BJ (cell line): ENCODE results near the gene EFNA2. TPM values are rescaled to one million over a fixed set of nuclear protein-coding genes. Genes with fewer than 3 reads are reported as not detected.

Experiments
- CTCF ChIA-PET: fragments of 350-600 bp; formaldehyde crosslinking; extraction: SDS; loops from one replicate; lab custom pipeline; 2021; ENCODE audit warnings: antibody characterized with exemption, inconsistent platforms; lab: Yijun Ruan, JAX
- POLR2A ChIA-PET: fragments of 300-600 bp; sonication (Branson Sonifier 250); formaldehyde crosslinking; extraction: SDS; loops from one replicate; lab custom pipeline; 2021; ENCODE audit warnings: antibody characterized with exemption; lab: Charles Lee
- DNase-seq: peaks from one replicate; pipeline ENCODE4 v3.0.0-alpha.2; 2011; ENCODE audit warnings: low read depth
- H3K27me3 ChIP-seq: 2 replicates; pipeline ENCODE4 v1.6.0; 2011; ENCODE audit warnings: low read length; ENCODE audit not compliant: control insufficient read depth, insufficient read depth
- H3K36me3 ChIP-seq: 2 replicates; pipeline ENCODE4 v1.5.1; 2011; ENCODE audit warnings: low read length; ENCODE audit not compliant: control insufficient read depth, insufficient read depth
- H3K4me3 ChIP-seq: 2 replicates; pipeline ENCODE4 v1.5.1; 2011; ENCODE audit warnings: low read depth, mild to moderate bottlenecking, control low read depth, low read length
- polyA plus RNA-seq: library from polyadenylated mRNA; depleted of rRNA; stranded (reverse); fragments of >200 nt; gene quantifications from 2 replicates; pipeline ENCODE4 v1.2.3, GENCODE V29; 2011
- TF ChIP-seq, protein P1 (sequence below): IDR thresholded peaks from 2 replicates; pipeline ENCODE4 v1.5.1; 2011; ENCODE audit warnings: low read depth, mild to moderate bottlenecking, control low read depth, inconsistent platforms, low read length, moderate library complexity; ENCODE audit not compliant: insufficient read depth

EFNA2 gene
- polyA plus RNA-seq, 1 experiment, result not detected

DNA sequence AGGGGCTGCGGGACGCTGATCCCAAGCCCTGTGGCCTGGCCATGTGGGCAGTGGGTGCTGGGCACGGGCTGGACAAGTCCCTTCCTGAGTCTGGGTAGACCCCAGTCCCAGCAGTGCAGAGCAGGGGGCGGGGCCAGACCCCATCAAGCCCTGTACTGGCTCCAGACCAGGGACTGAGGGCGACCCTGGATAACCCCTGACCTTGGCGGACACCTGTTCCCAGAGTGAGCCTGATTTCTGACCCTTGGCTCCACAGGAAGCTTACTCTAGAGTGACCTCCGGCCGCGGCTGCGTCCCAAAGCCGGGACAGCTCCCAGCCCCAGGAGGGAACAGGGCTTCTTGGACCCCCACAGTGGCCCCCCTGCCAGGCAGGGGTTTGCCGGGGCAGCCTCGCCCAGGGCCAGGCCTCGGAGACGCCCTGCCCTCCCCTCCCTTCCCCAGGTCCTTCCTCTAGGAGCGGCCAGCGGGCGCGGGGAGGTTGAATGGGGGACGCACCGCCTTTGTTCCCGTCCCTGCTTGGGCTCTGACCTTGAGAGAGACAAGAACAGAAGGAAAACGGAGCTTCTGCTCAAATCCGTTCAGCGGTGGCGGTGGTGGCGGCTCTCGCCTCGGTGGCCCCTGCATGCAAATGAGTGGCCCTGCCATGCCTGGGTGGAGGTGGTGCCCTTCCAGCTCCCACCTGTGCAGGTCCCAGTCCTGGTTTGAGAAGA is 2.3 kb upstream of the EFNA2 start:
- H3K4me3 ChIP-seq, result no peak overlapping the region
- ChIA-PET CTCF (interaction anchor here (0.9 to 1.5 kb wide), 2 partner anchors 15 to 122 kb away, joined by 3 read pairs; no protein-coding TSS in a partner anchor), POLR2A (no interaction called here)
- peaks cover 6% of the 10 kb centered on the region for H3K36me3 ChIP-seq
- TF ChIP-seq, protein P1, sequence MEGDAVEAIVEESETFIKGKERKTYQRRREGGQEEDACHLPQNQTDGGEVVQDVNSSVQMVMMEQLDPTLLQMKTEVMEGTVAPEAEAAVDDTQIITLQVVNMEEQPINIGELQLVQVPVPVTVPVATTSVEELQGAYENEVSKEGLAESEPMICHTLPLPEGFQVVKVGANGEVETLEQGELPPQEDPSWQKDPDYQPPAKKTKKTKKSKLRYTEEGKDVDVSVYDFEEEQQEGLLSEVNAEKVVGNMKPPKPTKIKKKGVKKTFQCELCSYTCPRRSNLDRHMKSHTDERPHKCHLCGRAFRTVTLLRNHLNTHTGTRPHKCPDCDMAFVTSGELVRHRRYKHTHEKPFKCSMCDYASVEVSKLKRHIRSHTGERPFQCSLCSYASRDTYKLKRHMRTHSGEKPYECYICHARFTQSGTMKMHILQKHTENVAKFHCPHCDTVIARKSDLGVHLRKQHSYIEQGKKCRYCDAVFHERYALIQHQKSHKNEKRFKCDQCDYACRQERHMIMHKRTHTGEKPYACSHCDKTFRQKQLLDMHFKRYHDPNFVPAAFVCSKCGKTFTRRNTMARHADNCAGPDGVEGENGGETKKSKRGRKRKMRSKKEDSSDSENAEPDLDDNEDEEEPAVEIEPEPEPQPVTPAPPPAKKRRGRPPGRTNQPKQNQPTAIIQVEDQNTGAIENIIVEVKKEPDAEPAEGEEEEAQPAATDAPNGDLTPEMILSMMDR, result no peak
- peaks cover 22% of the 10 kb centered on the region for H3K27me3 ChIP-seq
- no peak for DNase-seq

DNA sequence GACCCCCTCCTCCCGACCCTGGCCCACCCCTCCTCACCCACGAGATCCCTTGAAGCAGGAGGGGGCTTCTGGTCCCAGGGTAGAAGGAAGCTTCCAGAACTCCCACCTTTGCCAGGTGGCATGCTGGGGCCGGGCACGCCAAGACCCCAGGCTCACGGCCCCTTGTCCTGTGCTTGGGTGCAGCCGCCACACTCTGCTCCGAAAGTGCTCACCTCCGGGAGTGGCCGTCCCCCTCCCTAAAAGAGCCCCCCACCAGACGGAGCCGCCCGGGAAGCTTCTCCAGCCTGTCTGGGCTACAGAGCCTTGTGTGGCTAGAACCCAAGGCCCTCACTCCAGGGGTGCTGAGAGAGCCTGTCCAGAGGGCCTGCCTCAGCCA is 1.8 kb upstream of the EFNA2 start:
- POLR2A ChIA-PET, result no interaction called here
- CTCF ChIA-PET, result interaction anchor here (0.9 to 1.5 kb wide), 2 partner anchors 15 to 121 kb away, joined by 3 read pairs; no protein-coding TSS in a partner anchor
- Histone ChIP-seq H3K27me3 (peaks cover 22% of the 10 kb centered on the region), H3K36me3 (peaks cover 3% of the 10 kb centered on the region), H3K4me3 (no peak overlapping the region)
- TF ChIP-seq, protein P1, result no peak
- DNase-seq, result no peak

DNA sequence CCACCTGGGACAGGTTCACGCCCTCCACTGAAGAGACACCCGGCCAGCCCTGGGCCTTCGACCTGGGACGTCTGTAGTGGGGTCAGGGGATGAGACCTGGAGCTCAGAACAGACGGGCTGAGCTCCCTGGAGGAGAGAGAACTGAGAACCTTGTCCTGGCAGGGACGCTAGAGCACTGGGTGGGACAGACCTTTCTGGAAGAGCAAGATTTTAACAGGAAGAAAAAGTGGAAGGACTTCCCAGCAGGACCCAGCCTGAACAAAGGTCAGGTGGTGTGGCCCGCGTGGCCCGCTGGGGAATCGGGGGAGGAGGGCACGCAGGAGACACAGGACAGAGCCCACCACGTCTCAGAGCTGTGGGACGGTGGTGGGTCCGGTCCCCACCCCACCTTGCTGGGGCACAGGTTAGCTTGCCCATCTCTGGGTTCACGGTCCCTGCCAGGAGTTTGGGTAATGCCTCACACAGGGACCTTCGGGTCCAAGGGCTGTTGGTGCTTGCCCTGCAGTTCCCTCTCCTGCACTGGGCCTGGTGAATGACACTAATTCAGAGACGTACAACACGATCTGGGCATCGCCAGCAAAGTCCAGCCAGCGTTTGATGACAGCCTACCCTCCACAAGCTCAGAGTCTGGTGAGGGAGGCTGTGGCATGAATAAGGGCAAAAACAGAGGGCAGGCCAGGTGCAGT is 1.2 kb upstream of the EFNA2 start:
- TF ChIP-seq, protein P1, result no peak
- Histone ChIP-seq H3K36me3 (no peaks in the 10 kb centered on the region), H3K4me3 (no peak overlapping the region), H3K27me3 (peaks cover 22% of the 10 kb centered on the region)
- CTCF ChIA-PET, result interaction anchor here (0.9 kb wide), 1 partner anchor 120 kb away, joined by 3 read pairs; no protein-coding TSS in a partner anchor
- POLR2A ChIA-PET, result interaction anchor here (0.6 kb wide), 1 partner anchor 15 kb away, joined by 17 read pairs; no protein-coding TSS in a partner anchor
- DNase-seq, result no peak

DNA sequence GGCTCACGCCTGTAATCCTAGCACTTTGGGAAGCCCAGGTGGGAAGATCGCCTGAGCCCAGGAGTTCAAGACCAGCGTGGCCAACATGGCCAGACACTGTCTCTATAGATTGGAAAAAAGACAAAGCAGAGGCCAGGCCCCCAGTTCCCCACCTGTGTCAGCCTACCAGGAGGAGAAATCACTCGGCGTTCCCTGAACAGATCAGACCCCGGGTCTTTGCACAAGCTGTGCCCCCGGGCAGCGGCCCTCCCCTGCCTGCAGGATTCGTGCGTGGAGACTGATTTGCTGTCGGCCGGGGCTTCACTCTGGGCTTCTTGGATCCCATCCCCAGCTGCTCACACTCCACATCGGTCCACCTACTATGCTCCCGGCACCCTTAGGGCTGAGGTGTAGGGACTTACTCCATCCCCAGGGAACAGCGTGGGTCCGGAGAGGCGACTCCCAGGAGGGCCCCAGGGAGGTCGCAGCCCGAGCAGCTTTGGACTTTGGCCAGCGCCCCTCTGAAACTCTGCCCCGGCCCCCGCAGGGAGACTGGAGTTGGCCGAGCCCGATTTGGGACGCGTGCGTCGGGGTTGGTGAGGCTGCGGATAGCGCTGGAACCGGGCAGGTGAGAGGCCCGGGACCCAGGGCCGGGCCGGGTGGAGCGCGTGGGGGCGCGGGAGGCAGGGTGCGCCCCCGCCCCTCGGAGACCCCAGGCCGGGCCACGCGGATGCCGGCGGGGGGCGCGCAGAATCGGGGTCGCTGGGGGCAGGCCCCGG is 515 bp upstream of the EFNA2 start:
- ChIA-PET POLR2A (interaction anchor here (0.6 kb wide), 1 partner anchor 16 kb away, joined by 17 read pairs; no protein-coding TSS in a partner anchor), CTCF (no interaction called here)

More for the DNA sequence above, 515 bp upstream of the EFNA2 start:
- H3K4me3 ChIP-seq, result no peak overlapping the region
- no peaks in the 10 kb centered on the region for H3K36me3 ChIP-seq
- DNase-seq, result no peak
- H3K27me3 ChIP-seq, result peaks cover 22% of the 10 kb centered on the region
- TF ChIP-seq, protein P1, result no peak
